OCI-LY1 (cell line): ENCODE data around the gene SLC26A8.

Source experiments
- H2AFZ ChIP-seq: fragments of 200-600 bp; sonication (generic), shearing (Covaris generic); 2 replicates; pipeline ENCODE4 v1.6.0; 2014; ENCODE audit warnings: antibody characterized with exemption, mild to moderate bottlenecking, low read length
- H3F3A ChIP-seq: fragments of 200-600 bp; sonication (generic), shearing (Covaris generic); 2 replicates; pipeline ENCODE4 v1.6.0; 2014; ENCODE audit warnings: mild to moderate bottlenecking, antibody characterized with exemption, low read length, moderate library complexity; ENCODE audit not compliant: insufficient read depth
- H3K27ac ChIP-seq: fragments of 200-600 bp; sonication (generic); 2 replicates; pipeline ENCODE4 v1.5.1; 2014; ENCODE audit warnings: low read length, mixed run types, mild to moderate bottlenecking, low read depth; ENCODE audit not compliant: poor library complexity, severe bottlenecking
- H3K27me3 ChIP-seq: fragments of 200-600 bp; sonication (generic); 2 replicates; pipeline ENCODE4 v1.6.0; 2014; ENCODE audit warnings: antibody characterized with exemption, mild to moderate bottlenecking, low read length, moderate library complexity; ENCODE audit not compliant: insufficient read depth
- H3K36me3 ChIP-seq: fragments of 200-600 bp; sonication (generic); 2 replicates; pipeline ENCODE4 v1.6.1; 2014; ENCODE audit warnings: mild to moderate bottlenecking, antibody characterized with exemption, low read length, moderate library complexity, mixed read lengths; ENCODE audit not compliant: insufficient read depth
- H3K4me1 ChIP-seq: fragments of 200-600 bp; sonication (generic); 2 replicates; pipeline ENCODE4 v1.5.1; 2014; ENCODE audit warnings: mild to moderate bottlenecking, low read length, moderate library complexity; ENCODE audit not compliant: insufficient read depth, severe bottlenecking
- H3K4me2 ChIP-seq: fragments of 200-600 bp; sonication (generic), shearing (Covaris generic); 2 replicates; pipeline ENCODE4 v1.6.1; 2014; ENCODE audit warnings: low read length
- H3K4me3 ChIP-seq: fragments of 200-600 bp; sonication (generic); 2 replicates; pipeline ENCODE4 v1.5.1; 2014; ENCODE audit warnings: low read length, low read depth, mild to moderate bottlenecking, mixed read lengths; ENCODE audit not compliant: poor library complexity, severe bottlenecking
- H3K79me2 ChIP-seq: fragments of 200-600 bp; shearing (Covaris generic); 2 replicates; pipeline ENCODE4 v1.6.1; 2016; ENCODE audit warnings: mixed run types, low read length, mixed read lengths; ENCODE audit not compliant: insufficient read depth
- H3K9ac ChIP-seq: fragments of 200-600 bp; sonication (generic), shearing (Covaris generic); 2 replicates; pipeline ENCODE4 v1.6.1; 2014; ENCODE audit warnings: mild to moderate bottlenecking, low read length, mixed read lengths
- H3K9me2 ChIP-seq: fragments of 200-600 bp; sonication (generic), shearing (Covaris generic); 2 replicates; pipeline ENCODE4 v1.6.1; 2014; ENCODE audit warnings: low read depth, mild to moderate bottlenecking, low read length, mixed read lengths
- H3K9me3 ChIP-seq: fragments of 200-600 bp; shearing (Covaris generic); 2 replicates; pipeline ENCODE4 v1.6.1; 2014; ENCODE audit warnings: low read length, mixed read lengths
- H4K20me1 ChIP-seq: fragments of 200-600 bp; sonication (generic), shearing (Covaris generic); 2 replicates; pipeline ENCODE4 v1.6.0; 2016; ENCODE audit warnings: mild to moderate bottlenecking, low read length; ENCODE audit not compliant: insufficient read depth
- EZH2 ChIP-seq: fragments of 200-600 bp; sonication (generic), shearing (Covaris generic); IDR thresholded peaks from 2 replicates; pipeline ENCODE4 v1.8.0; 2017; ENCODE audit warnings: borderline replicate concordance, mixed run types, mild to moderate bottlenecking, antibody characterized with exemption, low read length, moderate library complexity, mixed read lengths
- TF ChIP-seq, protein P1 (sequence below): fragments of 200-600 bp; sonication (generic), shearing (Covaris generic); IDR thresholded peaks from 2 replicates; pipeline ENCODE4 v1.5.1; 2017; ENCODE audit warnings: mild to moderate bottlenecking, antibody characterized with exemption, low read length, moderate library complexity, mixed read lengths

Gene SLC26A8

DNA sequence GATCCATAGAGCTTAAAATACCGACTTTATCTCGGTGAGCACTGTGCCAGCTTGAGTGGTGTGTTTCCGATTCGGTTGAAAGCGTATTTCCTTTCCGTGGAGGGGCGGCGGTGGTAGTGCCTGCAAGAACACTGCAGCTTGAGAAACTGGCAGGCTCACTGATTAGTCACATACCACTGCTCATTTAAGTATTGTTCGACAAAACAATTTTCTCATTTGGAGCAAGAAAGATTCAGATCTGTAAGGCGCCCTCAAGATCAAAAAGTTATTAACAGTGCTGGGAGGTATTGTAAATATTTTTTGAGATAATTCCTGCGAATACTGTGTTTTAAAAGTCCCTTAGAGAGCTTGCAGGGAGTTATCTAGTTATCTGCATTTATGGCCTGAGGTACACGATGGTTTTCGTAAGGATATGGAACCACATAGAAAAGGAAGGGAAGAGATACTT is 4.5 kb upstream of the SLC26A8 start:
- Histone ChIP-seq H3K27ac (peak overlapping the region; percentile 68), H3K9ac (peak overlapping the region; percentile 91), H2AFZ (no peak overlapping the region), H3K4me3 (peak overlapping the region; percentile 96), H3F3A (no peaks in the 10 kb centered on the region), H3K9me3 (no peaks in the 10 kb centered on the region), H3K4me2 (peak overlapping the region; percentile 82), H3K79me2 (peaks cover 60% of the 10 kb centered on the region), H3K36me3 (no peaks in the 10 kb centered on the region), H3K27me3 (no peaks in the 10 kb centered on the region; the same call in 1 of the 2 replicates), H3K4me1 (peaks cover 49% of the 10 kb centered on the region), H3K9me2 (no peaks in the 10 kb centered on the region), H4K20me1 (no peaks in the 10 kb centered on the region)
- TF ChIP-seq EZH2, result no peak
- TF ChIP-seq, protein P1, sequence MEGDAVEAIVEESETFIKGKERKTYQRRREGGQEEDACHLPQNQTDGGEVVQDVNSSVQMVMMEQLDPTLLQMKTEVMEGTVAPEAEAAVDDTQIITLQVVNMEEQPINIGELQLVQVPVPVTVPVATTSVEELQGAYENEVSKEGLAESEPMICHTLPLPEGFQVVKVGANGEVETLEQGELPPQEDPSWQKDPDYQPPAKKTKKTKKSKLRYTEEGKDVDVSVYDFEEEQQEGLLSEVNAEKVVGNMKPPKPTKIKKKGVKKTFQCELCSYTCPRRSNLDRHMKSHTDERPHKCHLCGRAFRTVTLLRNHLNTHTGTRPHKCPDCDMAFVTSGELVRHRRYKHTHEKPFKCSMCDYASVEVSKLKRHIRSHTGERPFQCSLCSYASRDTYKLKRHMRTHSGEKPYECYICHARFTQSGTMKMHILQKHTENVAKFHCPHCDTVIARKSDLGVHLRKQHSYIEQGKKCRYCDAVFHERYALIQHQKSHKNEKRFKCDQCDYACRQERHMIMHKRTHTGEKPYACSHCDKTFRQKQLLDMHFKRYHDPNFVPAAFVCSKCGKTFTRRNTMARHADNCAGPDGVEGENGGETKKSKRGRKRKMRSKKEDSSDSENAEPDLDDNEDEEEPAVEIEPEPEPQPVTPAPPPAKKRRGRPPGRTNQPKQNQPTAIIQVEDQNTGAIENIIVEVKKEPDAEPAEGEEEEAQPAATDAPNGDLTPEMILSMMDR, result no peak

DNA sequence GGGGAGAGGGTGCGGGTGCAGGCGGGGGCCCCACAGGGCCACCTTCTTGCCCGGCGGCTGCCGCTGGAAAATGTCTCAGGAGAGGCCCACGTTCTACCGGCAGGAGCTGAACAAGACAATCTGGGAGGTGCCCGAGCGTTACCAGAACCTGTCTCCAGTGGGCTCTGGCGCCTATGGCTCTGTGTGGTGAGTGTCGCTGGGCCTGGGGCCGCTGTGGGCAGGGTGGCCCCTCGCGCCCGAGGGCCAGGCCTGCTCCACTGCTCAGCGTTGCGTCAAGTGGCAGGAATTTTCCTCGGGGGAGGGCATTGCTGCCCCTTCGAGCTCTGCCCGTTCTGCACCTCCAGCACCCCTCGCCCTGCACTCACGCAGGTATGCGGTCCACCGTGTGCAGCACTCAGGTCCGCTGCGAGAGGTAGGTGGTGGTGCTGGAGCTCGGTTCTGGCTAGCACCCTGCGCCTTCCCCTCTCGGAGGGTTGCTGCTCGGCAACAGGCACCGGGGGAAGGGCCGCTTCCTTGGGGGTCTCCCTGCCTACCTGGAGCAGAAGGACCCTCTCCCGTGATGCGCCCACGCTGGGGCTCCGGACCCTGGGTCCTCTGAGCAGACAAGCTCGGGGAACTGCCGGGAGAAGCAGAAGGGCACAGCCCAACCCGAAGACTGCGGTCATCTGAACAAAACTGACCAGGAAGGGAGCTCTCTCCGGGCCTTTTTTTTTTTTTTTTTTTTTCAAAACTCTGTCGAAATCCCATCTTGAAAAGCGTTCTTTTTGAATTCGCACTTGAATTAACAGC is 3.8 kb upstream of the SLC26A8 start:
- Histone ChIP-seq H3K4me3 (peak overlapping the region; percentile 96), H3K27me3 (no peaks in the 10 kb centered on the region; the same call in 1 of the 2 replicates), H2AFZ (no peak overlapping the region), H3K9ac (peak overlapping the region; percentile 91), H3K9me2 (no peaks in the 10 kb centered on the region), H3K4me2 (peak overlapping the region; percentile 82), H4K20me1 (no peaks in the 10 kb centered on the region), H3K79me2 (peaks cover 54% of the 10 kb centered on the region), H3K36me3 (no peaks in the 10 kb centered on the region), H3K27ac (peak overlapping the region; percentile 68), H3K9me3 (no peaks in the 10 kb centered on the region), H3F3A (no peaks in the 10 kb centered on the region), H3K4me1 (peaks cover 47% of the 10 kb centered on the region)
- TF ChIP-seq EZH2, result no peak

DNA sequence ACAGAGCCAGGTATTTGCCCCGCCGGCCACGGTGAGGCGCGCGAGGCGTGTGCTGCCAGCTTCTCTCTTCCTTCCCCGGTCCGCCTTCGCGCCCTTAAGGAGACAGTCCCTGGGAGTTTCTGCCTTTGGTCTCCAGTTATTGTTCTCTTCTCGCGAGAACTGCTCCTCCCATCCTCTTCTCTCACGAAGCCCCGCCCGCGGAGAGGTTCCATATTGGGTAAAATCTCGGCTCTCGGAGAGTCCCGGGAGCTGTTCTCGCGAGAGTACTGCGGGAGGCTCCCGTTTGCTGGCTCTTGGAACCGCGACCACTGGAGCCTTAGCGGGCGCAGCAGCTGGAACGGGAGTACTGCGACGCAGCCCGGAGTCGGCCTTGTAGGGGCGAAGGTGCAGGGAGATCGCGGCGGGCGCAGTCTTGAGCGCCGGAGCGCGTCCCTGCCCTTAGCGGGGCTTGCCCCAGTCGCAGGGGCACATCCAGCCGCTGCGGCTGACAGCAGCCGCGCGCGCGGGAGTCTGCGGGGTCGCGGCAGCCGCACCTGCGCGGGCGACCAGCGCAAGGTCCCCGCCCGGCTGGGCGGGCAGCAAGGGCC is 3.2 kb upstream of the SLC26A8 start, which contains the start of gene MAPK14:
Gene MAPK14 (plus strand): TSS at position 308 of the 587 bp plus-strand sequence. CDS start 350 bp downstream, outside the sequence.
- Histone ChIP-seq H3K9me2 (no peaks in the 10 kb centered on the region), H3F3A (no peaks in the 10 kb centered on the region), H4K20me1 (no peaks in the 10 kb centered on the region), H3K9ac (peak within 1 kb of the TSS; percentile 91), H3K27ac (peak within 1 kb of the TSS; percentile 68), H3K4me2 (peak within 1 kb of the TSS; percentile 82), H3K79me2 (peaks cover 47% of the 10 kb centered on the region), H3K4me1 (peaks cover 41% of the 10 kb centered on the region), H3K36me3 (no peaks in the 10 kb centered on the region), H3K27me3 (no peaks in the 10 kb centered on the region; the same call in 1 of the 2 replicates), H3K9me3 (no peaks in the 10 kb centered on the region), H2AFZ (no peak within 1 kb of the TSS), H3K4me3 (peak within 1 kb of the TSS; percentile 96)
- no peak for TF ChIP-seq EZH2
- TF ChIP-seq, protein P1, result peak; percentile 86
